HG03039 (cell line): ENCODE data around the gene WBP11.
A peak's percentile ranks its signal among the peaks of the same experiment; 100 is the strongest.
"Not testable (repeated sequence)": the region's sequence is repeated elsewhere in the genome, so short reads cannot be mapped to it uniquely, and the experiment has no call there.

Experiments used
- ATAC-seq: cut with Tn5 transposase; IDR thresholded peaks from one replicate; pipeline ENCODE4 v1.9.1; 2021; ENCODE audit warnings: mild to moderate bottlenecking, moderate library complexity; ENCODE audit not compliant: unreplicated experiment

Gene WBP11

GRCh38 chr12:14774074-14774905 lies 29.0 kb downstream of the WBP11 start:
- ATAC-seq: peak; percentile 53

GRCh38 chr12:14773685-14774073 lies 29.6 kb downstream of the WBP11 start:
- ATAC-seq: peak; percentile 11

- no peak for ATAC-seq
Observed at GRCh38 chr12:14772946-14773345, 30.3 kb downstream of the WBP11 start.

- ATAC-seq: no peak
Observed at GRCh38 chr12:14771651-14772137, 31.6 kb downstream of the WBP11 start.

- peak; percentile 22 for ATAC-seq
Observed at GRCh38 chr12:14770496-14771461, 32.5 kb downstream of the WBP11 start.

GRCh38 chr12:14769969-14770495 lies 33.2 kb downstream of the WBP11 start:
- peak; percentile 31 for ATAC-seq

- no peak for ATAC-seq
Observed at GRCh38 chr12:14769466-14769968, 33.8 kb downstream of the WBP11 start.

- ATAC-seq: no peak
Observed at GRCh38 chr12:14768823-14769405, 34.4 kb downstream of the WBP11 start.

GRCh38 chr12:14767617-14768016 lies 35.7 kb downstream of the WBP11 start:
- no peak for ATAC-seq

GRCh38 chr12:14766649-14767215 lies 36.5 kb downstream of the WBP11 start:
- no peak for ATAC-seq

- ATAC-seq: not testable (repeated sequence)
Observed at GRCh38 chr12:14766020-14766419, 37.3 kb downstream of the WBP11 start.

- no peak for ATAC-seq
Observed at GRCh38 chr12:14765398-14765797, 37.9 kb downstream of the WBP11 start.

- not testable (repeated sequence) for ATAC-seq
Observed at GRCh38 chr12:14759711-14760280, 43.5 kb downstream of the WBP11 start.

- ATAC-seq: no peak
Observed at GRCh38 chr12:14756334-14757143, 46.7 kb downstream of the WBP11 start.

- no peak for ATAC-seq
Observed at GRCh38 chr12:14751986-14752385, 51.3 kb downstream of the WBP11 start.

- ATAC-seq: no peak
Observed at GRCh38 chr12:14743061-14743460, 60.2 kb downstream of the WBP11 start.

- ATAC-seq: no peak
Observed at GRCh38 chr12:14741942-14742341, 61.3 kb downstream of the WBP11 start.

GRCh38 chr12:14741153-14741552 lies 62.1 kb downstream of the WBP11 start:
- no peak for ATAC-seq

GRCh38 chr12:14736441-14736840 lies 66.8 kb downstream of the WBP11 start:
- not testable (repeated sequence) for ATAC-seq
